ENCODE data around the gene NEB.
"Not testable (repeated sequence)": the region's sequence is repeated elsewhere in the genome, so short reads cannot be mapped to it uniquely, and the experiment has no call there.

Gene NEB

DNA sequence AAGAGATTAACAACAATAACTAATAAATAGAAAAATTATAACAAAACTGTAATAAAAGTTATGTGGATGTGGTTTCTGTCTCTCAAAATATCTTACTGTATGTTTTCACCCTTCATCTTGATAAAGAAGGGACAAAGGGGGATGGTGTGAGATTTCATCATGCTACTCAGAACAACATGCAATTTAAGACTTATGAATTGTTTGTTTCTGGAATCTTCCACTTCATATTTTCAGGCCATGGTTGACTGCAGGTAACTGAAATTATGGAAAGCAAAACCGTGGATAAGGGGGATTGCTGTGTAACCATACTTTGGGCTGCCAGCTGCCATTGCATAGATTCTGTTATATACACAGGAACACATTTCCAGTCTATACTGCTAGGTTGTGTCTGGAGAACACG, 45.6 kb downstream of the NEB start:
- no peak for DNase-seq

DNA sequence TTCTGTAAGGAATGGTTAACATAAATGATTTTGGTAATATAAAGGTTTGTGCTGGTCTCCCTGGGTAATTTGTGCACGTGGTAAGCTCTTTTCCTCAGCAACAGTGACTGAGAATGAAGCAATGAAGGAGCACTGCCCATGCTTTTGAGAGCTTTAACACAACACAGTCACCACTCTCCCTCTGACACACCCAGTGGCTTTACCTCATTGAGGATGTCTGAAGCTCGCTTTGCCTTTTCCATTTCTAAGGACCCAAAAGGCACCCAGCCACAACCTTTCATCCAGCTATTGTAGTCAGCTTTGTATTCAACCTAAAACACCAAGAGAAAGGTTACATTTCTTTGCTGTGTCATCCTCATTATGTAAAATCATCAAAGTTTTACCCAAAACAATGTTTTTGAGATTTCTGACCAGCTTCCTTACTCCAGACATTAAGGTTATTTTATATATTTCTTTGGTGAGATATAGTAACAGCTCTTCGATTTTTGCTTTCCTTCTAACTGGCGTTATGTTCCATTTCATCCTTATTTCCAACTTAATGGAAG, 51.7 kb downstream of the NEB start:
- DNase-seq: no peak

DNA sequence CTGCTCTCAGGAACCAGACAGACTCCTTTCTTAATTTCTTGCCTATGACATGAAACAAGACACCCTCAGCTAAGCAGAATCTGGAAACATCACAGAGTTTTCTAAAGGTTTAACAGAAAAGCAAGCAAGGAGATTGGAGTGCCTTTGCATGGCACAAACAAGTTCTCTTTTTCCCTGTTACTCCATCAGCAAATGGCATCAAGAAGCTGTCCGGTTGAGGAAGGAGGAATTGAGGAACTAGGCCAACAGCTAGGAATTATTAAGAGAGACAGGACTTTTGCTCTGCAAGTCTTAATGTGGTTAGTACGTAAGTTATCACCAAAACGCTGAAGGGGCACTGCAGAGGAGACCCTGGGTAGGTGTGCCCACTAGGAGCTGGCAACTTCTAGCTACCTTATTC, 53.2 kb downstream of the NEB start:
- no peak for DNase-seq

GRCh38 chr2:151679994-151680393, 54.3 kb downstream of the NEB start:
- DNase-seq: no peak

DNA sequence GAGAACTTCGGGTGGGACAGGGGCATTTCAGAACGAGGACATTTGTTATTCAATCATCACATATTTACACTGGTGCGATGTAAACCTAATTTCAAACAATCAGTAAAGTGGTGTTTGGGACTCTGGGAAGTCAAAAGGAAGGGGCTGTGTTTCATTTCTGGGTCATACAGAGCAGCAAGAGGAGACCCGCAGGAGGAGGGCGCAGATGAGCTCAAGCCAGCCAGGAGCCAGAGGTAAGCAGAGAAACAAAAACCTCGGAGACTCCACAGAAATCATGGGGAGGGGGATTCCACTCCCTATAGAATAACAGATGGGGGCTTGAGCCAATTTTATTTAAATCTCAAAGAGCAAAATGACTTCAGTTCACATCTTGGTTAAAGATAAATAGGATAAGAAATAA, 55.4 kb downstream of the NEB start:
- DNase-seq: no peak

- DNase-seq: no peak
Observed at GRCh38 chr2:151673016-151673415, 61.3 kb downstream of the NEB start.

DNA sequence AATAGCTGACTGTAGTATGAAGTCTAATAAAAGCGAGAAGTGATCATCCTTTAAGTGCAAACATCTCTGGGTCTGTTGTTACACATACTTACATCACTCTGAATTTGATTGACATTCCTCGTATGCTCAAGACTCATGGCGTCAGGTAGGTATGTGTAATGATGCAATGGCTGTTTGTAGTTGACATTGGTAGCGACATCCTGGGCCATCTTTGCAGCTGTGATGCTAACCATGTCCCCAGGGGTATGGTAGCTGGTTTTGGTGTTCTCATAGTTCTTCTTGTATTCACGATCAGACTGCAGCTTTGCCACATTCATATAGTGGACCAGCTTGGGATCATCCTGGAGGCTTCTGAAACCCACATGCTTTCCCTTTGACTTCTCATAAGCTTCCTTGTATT, 62.0 kb downstream of the NEB start:
- no peak for DNase-seq

DNA sequence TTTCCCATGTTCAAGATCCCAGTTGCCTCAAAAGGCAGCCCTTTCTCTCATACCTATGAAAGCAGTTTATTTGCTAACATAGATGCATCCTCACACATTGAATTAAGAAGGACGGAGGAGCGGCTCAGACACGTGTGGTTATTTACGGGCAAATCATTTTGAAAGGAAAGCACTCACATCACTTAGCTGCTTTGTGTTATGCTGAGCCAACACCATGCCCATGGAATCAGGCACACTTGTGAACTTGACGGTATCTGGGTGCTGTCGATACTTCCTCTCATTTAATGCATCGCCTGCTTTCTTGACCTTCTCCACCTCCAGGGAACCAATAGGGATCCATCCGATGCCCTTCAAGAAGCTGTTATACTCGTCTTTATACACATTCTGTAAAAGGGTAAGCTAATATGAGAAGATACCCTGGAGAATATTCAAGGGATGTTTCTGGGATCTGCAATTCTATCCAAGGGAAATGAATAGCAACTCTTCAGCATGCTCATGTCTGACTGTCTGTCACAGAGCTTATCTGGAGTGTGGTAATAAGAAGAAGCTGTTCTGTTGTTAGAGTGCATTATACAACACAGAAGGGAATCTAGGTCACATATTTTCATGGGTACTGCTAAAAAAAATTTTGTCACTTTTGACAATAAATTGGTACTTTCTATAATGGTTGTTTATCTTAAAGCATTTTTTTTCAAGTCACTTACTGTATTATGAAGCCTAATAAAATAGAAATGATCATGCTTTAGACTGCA, 63.3 kb downstream of the NEB start:
- DNase-seq: no peak

DNA sequence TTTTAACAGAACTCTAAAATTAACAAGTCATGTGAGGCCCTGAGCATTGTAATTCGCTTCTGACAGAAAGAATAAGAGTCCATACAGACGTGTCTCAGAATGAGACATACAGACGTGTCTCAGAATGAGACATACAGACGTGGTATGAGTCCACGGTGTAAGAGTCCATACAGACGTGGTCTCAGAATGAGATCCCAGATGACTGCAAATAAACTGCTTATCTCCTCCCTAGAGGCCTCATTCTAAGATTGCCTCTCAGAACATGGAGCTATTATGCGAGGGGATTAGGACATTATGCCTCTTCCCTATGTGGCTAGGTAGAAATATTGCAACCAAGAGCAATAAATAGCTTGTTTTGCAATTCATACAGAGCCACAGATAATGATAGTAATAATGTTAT, 63.9 kb downstream of the NEB start:
- DNase-seq: no peak

DNA sequence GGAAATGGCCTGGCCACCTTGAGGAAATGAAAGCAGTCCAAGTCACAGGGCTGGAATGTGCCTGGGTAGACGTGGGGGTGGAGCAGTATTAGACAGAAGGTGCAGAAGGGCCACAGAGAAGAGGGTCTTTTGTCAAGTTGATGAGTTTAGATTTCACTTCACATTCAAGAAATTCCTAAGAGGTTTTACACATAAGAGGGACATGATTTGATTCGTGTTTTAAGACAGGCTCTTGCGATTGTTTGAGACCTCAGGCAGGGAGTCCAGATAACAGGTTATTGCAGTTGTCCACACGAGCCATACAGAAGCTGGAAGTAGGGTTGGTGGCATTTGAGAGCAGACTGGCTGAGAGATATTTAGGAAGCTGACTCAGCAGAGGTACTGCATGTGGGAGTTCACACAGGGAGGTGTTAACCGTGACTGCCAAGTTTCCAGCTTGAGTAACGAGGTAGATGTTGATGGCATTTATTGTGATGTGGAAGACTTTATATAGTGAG, 64.6 kb downstream of the NEB start:
- DNase-seq: peak; percentile 4 to 25

GRCh38 chr2:151668737-151669136, 65.5 kb downstream of the NEB start:
- no peak for DNase-seq

DNA sequence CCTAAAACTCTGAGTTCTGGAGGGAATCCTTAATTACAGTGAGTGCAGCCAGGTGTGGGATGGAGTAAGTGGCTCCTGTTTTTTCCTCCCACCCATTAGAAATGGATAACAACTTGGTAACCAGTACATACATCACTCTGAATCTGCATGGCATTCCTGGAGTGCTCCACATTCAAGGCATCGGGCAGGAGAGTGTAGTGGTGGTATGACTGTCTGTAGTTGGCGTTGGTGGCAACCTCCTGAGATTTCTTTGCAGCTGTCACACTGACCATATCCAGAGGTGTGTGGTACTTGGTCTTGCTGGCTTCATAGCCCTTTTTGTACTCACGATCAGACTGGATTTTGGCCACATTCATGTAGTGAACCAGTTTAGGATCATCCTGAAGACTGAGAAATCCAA, 68.3 kb downstream of the NEB start:
- DNase-seq: no peak

GRCh38 chr2:151664520-151664919, 69.8 kb downstream of the NEB start:
- no peak for DNase-seq

GRCh38 chr2:151661625-151662024, 72.7 kb downstream of the NEB start:
- no peak for DNase-seq

GRCh38 chr2:151658081-151658480, 76.2 kb downstream of the NEB start:
- no peak for DNase-seq

DNA sequence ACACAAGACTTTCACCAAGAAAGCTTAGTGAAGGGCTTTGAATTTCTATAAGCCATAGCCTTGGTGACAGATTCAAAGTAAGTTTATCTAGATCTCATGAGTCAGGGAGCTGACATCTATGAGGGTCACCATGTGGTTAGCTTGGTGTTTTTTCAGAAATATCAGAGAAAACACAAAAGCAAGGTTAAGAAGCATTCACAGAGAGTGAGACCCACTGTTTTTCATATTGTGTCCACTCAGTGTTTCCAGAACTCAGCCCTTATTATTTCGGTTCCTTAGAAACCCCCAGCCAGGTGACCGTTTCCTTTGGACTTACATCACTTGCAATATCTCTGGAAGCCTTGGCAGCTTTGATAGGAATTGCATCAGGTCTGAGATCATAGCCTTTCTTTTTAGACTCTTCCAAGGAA, 76.6 kb downstream of the NEB start:
- no peak for DNase-seq

- DNase-seq: no peak
Observed at GRCh38 chr2:151655663-151656398, 78.4 kb downstream of the NEB start.

DNA sequence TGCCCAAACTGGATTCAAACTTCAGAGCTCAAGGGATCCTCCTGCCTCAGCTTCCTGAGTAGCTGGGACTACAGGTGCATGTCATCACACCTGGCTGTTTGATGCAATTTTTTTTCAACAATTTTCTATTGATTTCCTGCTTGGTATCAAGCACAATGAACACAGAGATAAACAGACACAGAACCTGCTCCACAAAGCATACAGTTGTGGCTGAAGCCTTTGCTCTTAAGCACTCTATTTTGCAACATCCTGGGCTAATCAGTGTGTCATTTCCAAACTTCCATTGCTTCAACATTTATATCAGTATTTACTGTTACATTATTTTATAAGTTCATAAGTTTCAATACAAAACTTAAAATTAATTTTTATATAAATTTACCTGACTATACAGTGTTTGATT, 79.4 kb downstream of the NEB start:
- no peak for DNase-seq

DNA sequence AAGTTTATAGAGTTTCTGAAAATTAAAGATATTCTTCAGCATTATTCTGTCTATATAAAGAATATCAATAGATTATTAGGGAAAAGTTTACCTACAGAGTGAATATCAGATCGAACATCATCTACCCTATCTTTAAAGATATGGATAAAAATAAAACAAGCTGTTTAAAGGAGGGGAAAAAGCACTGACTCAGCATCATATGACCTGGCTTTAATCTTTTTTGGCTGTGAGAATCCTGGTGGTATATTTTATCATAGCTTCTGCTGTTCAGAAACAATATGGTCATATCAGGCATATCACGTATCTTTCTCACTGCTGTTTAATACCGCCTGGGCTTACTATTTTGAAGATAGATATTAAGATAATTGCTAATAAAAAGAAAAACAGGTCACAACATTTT, 80.2 kb downstream of the NEB start:
- no peak for DNase-seq

GRCh38 chr2:151651274-151651673, 83.0 kb downstream of the NEB start:
- no peak for DNase-seq

GRCh38 chr2:151650456-151650855, 83.8 kb downstream of the NEB start:
- DNase-seq: no peak

GRCh38 chr2:151649966-151650365, 84.3 kb downstream of the NEB start:
- DNase-seq: no peak

DNA sequence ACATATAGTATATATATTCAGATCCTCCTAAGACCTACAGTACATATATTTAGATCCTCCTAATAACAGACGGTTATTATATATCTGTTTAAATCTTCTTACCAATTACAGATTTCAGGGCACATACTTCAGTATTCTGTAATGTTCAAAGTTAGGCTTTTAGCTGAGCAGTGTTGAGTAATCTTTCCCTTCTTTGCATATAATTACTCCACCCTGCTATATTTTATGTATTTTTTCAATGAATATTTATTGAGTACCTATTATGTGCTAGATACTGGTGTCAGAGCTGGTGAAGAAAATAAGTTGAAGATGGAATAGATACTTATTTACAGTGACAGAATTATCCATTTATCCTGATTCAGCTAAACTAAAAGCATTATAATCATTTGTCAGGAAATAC, 84.9 kb downstream of the NEB start:
- DNase-seq: no peak

DNA sequence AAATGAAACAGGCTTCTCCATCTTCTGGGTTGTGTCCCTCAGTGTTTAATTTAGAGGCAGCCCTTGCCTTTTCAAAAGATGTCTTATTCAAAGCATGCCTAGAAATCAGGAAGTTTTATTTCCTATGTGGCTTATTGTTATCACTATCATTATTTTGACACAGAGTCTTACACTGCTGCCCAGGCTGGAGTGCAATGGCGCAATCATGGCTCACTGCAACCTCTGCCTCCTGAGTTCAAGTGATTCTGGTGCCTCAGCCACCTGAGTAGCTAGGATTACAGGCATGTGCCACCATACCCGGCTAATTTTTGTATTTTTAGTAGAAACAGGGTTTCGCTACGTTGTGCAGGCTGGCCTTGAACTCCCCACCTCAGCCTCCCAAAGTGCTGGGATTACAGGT, 87.8 kb downstream of the NEB start:
- not testable (repeated sequence) for DNase-seq

All from CD4-positive, alpha-beta T cell treated with Interleukin-1 beta for 1 hour (primary cell).